ENCODE results near the gene JAML. TPM values are rescaled to one million over a fixed set of nuclear protein-coding genes. Genes with fewer than 3 reads are reported as not detected.

The JAML gene
- total and polyA plus RNA-seq, 2 of the 4 experiments (the other 2 are of a cell fraction), result not detected

DNA sequence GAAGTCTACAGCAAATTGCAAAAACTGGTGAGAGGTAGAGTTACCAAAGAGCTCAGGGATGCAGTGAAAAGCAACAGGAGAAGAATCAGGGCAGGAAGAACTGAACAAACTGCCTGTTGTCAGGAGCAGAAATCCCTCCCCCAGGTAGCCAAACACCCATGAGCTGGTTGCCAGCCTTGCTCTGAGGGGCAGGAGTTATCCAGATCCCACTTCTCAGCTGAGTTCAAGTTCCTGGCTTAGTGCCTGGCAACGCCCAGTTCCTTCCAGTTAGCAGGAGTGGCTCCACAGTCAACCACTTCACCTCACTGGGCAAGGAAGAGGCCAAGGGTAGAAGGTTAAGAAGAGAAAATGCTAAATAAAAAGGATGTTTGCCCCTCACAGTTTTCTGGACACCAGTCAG lies 41.1 kb upstream of the JAML start:
- H3K9me1 ChIP-seq (ENCODE audit: insufficient read depth, low read length), result no peaks in the 10 kb centered on the region
- no TSS peak for BruUV-seq (replicated peaks)
- ATAC-seq (ENCODE audit: low read depth) (no peak), DNase-seq (no peak)
- TF ChIP-seq CEBPB (IDR thresholded peaks at IDR 0.05; ENCODE audit: low read depth, low read length) (no peak), RCOR1 (IDR thresholded peaks at IDR 0.05; ENCODE audit: insufficient replicate concordance, low read length) (no peak), USF2 (IDR thresholded peaks at IDR 0.05; ENCODE audit: low read depth, low read length) (no peak), MAZ (IDR thresholded peaks at IDR 0.05; ENCODE audit: borderline replicate concordance, low read depth, low read length) (no peak), CHD1 (IDR thresholded peaks at IDR 0.05; ENCODE audit: low read depth, low read length) (no peak), MAFK (IDR thresholded peaks at IDR 0.05; ENCODE audit: low read depth, low read length) (no peak), BHLHE40 (IDR thresholded peaks at IDR 0.05; ENCODE audit: low read depth, low read length) (no peak), MXI1 (IDR thresholded peaks at IDR 0.05; ENCODE audit: borderline replicate concordance, low read depth, low read length) (no peak), ELK1 (IDR thresholded peaks at IDR 0.05; ENCODE audit: borderline replicate concordance, low read depth, low read length) (no peak), NFE2L2 (IDR thresholded peaks at IDR 0.05; ENCODE audit: low read depth, low read length) (no peak), POLR2A (IDR thresholded peaks at IDR 0.05; ENCODE audit: low read depth, low read length) (no peak), FOS (IDR thresholded peaks at IDR 0.05; ENCODE audit: low read depth, low read length) (no peak), RAD21 (IDR thresholded peaks at IDR 0.05; ENCODE audit: low read length) (no peak), RFX5 (IDR thresholded peaks at IDR 0.05; ENCODE audit: low read depth, low read length) (no peak), SMC3 (IDR thresholded peaks at IDR 0.05; ENCODE audit: low read depth, low read length) (no peak)
- TF ChIP-seq, protein P1, sequence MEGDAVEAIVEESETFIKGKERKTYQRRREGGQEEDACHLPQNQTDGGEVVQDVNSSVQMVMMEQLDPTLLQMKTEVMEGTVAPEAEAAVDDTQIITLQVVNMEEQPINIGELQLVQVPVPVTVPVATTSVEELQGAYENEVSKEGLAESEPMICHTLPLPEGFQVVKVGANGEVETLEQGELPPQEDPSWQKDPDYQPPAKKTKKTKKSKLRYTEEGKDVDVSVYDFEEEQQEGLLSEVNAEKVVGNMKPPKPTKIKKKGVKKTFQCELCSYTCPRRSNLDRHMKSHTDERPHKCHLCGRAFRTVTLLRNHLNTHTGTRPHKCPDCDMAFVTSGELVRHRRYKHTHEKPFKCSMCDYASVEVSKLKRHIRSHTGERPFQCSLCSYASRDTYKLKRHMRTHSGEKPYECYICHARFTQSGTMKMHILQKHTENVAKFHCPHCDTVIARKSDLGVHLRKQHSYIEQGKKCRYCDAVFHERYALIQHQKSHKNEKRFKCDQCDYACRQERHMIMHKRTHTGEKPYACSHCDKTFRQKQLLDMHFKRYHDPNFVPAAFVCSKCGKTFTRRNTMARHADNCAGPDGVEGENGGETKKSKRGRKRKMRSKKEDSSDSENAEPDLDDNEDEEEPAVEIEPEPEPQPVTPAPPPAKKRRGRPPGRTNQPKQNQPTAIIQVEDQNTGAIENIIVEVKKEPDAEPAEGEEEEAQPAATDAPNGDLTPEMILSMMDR (conservative IDR thresholded peaks at IDR 0.05; ENCODE audit: low read depth, low read length), result no peak
- no peak overlapping the region for H3K18ac ChIP-seq (ENCODE audit: low read depth, low read length)
- no peak overlapping the region for H3K56ac ChIP-seq (ENCODE audit: extremely low read depth, insufficient read depth, low read length)
- H3K4ac ChIP-seq (ENCODE audit: low read depth, low read length), result no peak overlapping the region
- no peak overlapping the region for H4K5ac ChIP-seq (ENCODE audit: low read depth, low read length)
- in situ Hi-C loops (cut with MboI; ENCODE audit: low sequenced_read_pairs) (no loop called here), intact Hi-C loops (cut with micrococcal nuclease) (no loop called here), dilution Hi-C loops (cut with HindIII; ENCODE audit: low sequenced_read_pairs, unreplicated experiment) (no loop called here)
- no peak overlapping the region for H2BK20ac ChIP-seq (ENCODE audit: low read depth, low read length)
- no peak overlapping the region for H3K23ac ChIP-seq (ENCODE audit: low read depth, low read length)
- H3K27me3 ChIP-seq (ENCODE audit: control insufficient read depth, insufficient read depth, low read length), result peaks cover 26% of the 10 kb centered on the region
- no peak overlapping the region for H3K4me3 ChIP-seq (ENCODE audit: insufficient read depth, low read depth, low read length)
- no peak overlapping the region for H2BK15ac ChIP-seq (ENCODE audit: low read depth, low read length)
- no peak overlapping the region for H2BK120ac ChIP-seq (ENCODE audit: low read depth, low read length)
- H4K91ac ChIP-seq (ENCODE audit: insufficient read depth, low read depth, low read length), result no peak overlapping the region
- WGBS, 2 experiments (ENCODE audit: extremely low coverage in 2 of 2, insufficient read length in 1 of 2), result no CpG with 5 or more reads among the region's 1 CpG
- ChIA-PET POLR2A (ENCODE audit: unreplicated experiment) (no interaction called here), CTCF (no interaction called here)
- no peak overlapping the region for H3K9ac ChIP-seq (ENCODE audit: low read depth, low read length)
- H3K4me1 ChIP-seq (ENCODE audit: control insufficient read depth, insufficient read depth, low read length), result no peaks in the 10 kb centered on the region
- H2AK5ac ChIP-seq (ENCODE audit: low read depth, low read length), result no peak overlapping the region
- no peaks in the 10 kb centered on the region for H3K9me3 ChIP-seq (ENCODE audit: control insufficient read depth, insufficient read depth, low read length)
- H3K79me1 ChIP-seq (ENCODE audit: low read depth in 1 of 2, low read length in 2 of 2), result no peaks in the 10 kb centered on the region
- H3K4me2 ChIP-seq (ENCODE audit: low read depth, low read length), result no peak overlapping the region
- H2AFZ ChIP-seq (replicated peaks; ENCODE audit: low read length, poor library complexity), result no peak overlapping the region
- no peaks in the 10 kb centered on the region for H3K36me3 ChIP-seq (ENCODE audit: control insufficient read depth, insufficient read depth, low read length)
- H4K8ac ChIP-seq (ENCODE audit: low read depth in 2 of 2, low read length in 2 of 2), result no peak overlapping the region
- no peak overlapping the region for H2AK9ac ChIP-seq (replicated peaks; ENCODE audit: low read depth, low read length, poor library complexity)
- H4K20me1 ChIP-seq (ENCODE audit: insufficient read depth, low read length), result no peaks in the 10 kb centered on the region
- H3K14ac ChIP-seq (replicated peaks; ENCODE audit: low read depth, low read length), result no peak overlapping the region
- no peak overlapping the region for H2BK5ac ChIP-seq (ENCODE audit: low read depth, low read length, poor library complexity, severe bottlenecking)
- no peak overlapping the region for H3K27ac ChIP-seq (ENCODE audit: insufficient read depth, low read length)
